Gastroesophageal sphincter (tissue), 4 donors: ENCODE measurements around the gene ZEB2. TPM values are rescaled to one million over a fixed set of nuclear protein-coding genes. Genes with fewer than 3 reads are reported as not detected.

Experiments
- ATAC-seq: fragments of 150-250 bp; one replicate; pipeline ENCODE4 v1.9.1; 2016; ENCODE audit warnings: mild to moderate bottlenecking, moderate library complexity
- H3K27ac ChIP-seq, 4 donors: fragments of 200-600 bp; sonication (generic) in 3 of 4; 1 replicate in 3 of 4; 2 replicates in 1 of 4; pipeline ENCODE4 v1.5.1; 2016 to 2019
- H3K27me3 ChIP-seq: fragments of 200-600 bp; sonication (generic); one replicate; pipeline ENCODE4 v1.5.1; 2019
- H3K36me3 ChIP-seq, 2 donors: fragments of 200-600 bp; sonication (generic); one replicate each; pipeline ENCODE4 v1.5.1; 2019; ENCODE audit warnings: control low read depth in 1 of 2
- H3K4me1 ChIP-seq, 3 donors: fragments of 200-600 bp; sonication (generic); 1 replicate in 2 of 3; 2 replicates in 1 of 3; pipeline ENCODE4 v1.5.1; 2016 to 2019; ENCODE audit warnings: control low read depth in 2 of 3
- H3K4me3 ChIP-seq, 2 donors: fragments of 200-600 bp; sonication (generic); one replicate each; pipeline ENCODE4 v1.5.1; 2019; ENCODE audit warnings: mild to moderate bottlenecking in 1 of 2, moderate library complexity in 1 of 2
- H3K9me3 ChIP-seq, 3 donors: fragments of 200-600 bp; sonication (generic); one replicate each; pipeline ENCODE4 v1.5.1; 2017 to 2019; ENCODE audit warnings: control low read depth in 2 of 3
- CTCF ChIP-seq, 4 experiments: fragments of 200-600 bp in 2 of 4; fragments of 450-650 bp in 2 of 4; sonication (generic) in 1 of 4; IDR thresholded peaks; one replicate each; pipeline ENCODE4 v1.5.1; 2017 to 2019; ENCODE audit warnings: antibody characterized with exemption in 4 of 4, mild to moderate bottlenecking in 2 of 4, moderate library complexity in 2 of 4
- EP300 ChIP-seq: sonication (generic); formaldehyde crosslinking; IDR thresholded peaks from one replicate; pipeline ENCODE4 v1.6.1; 2017; ENCODE audit warnings: antibody characterized with exemption, mild to moderate bottlenecking
- POLR2A ChIP-seq, 2 donors: fragments of 450-650 bp; IDR thresholded peaks; one replicate each; pipeline ENCODE4 v1.6.1; 2017; ENCODE audit warnings: antibody characterized with exemption in 2 of 2, mild to moderate bottlenecking in 2 of 2, moderate library complexity in 1 of 2
- POLR2AphosphoS5 ChIP-seq: sonication (generic); formaldehyde crosslinking; IDR thresholded peaks from one replicate; pipeline ENCODE4 v1.6.1; 2017; ENCODE audit warnings: antibody characterized with exemption
- WGBS, 2 donors: methylation state at CpG; one replicate each; pipeline ENCODE4 v1.1.5; 2018; ENCODE audit warnings: low coverage in 1 of 2; 5-methylcytosine and 5-hydroxymethylcytosine counted together
- total RNA-seq, 4 donors: library from RNA; depleted of rRNA; stranded (reverse); fragments of >200 nt; gene quantifications; one replicate each; pipeline ENCODE4 v1.1.0, GENCODE V29; 2016

ZEB2 gene
- total RNA-seq, 4 donors from 2014 or later, result 42.3 to 95.7 (median 53.8) TPM

GRCh38 chr2:144466637-144467036, 53.3 kb downstream of the ZEB2 start:
- Histone ChIP-seq H3K4me3 (no peak overlapping the region), H3K27me3 (no peaks in the 10 kb centered on the region), H3K4me1 (peaks cover 0 to 28% (median 0%) of the 10 kb centered on the region in 3 donors), H3K36me3 (no peaks in the 10 kb centered on the region), H3K27ac (no peak overlapping the region), H3K9me3 (no peaks in the 10 kb centered on the region)
- 73 to 82% methylated on average over 9 to 10 of the region's 10 CpGs for WGBS, 2 donors
- no peak for TF ChIP-seq POLR2A (IDR thresholded peaks at IDR 0.05)
- TF ChIP-seq CTCF (IDR thresholded peaks at IDR 0.05), result no peak
- no peak for TF ChIP-seq EP300
- TF ChIP-seq POLR2AphosphoS5, result no peak
- ATAC-seq, result no peak

- no peak overlapping the region for H3K27ac ChIP-seq
- no peaks in the 10 kb centered on the region for H3K27me3 ChIP-seq
- H3K9me3 ChIP-seq, result no peaks in the 10 kb centered on the region
- 86 to 87% methylated on average over 3 to 8 of the region's 9 CpGs for WGBS, 2 donors
- ATAC-seq, result no peak
- no peak for TF ChIP-seq CTCF (IDR thresholded peaks at IDR 0.05)
- TF ChIP-seq EP300, result no peak
- no peak for TF ChIP-seq POLR2AphosphoS5
- TF ChIP-seq POLR2A (IDR thresholded peaks at IDR 0.05), result no peak
- H3K4me3 ChIP-seq, result no peak overlapping the region
- H3K36me3 ChIP-seq, result no peaks in the 10 kb centered on the region
- H3K4me1 ChIP-seq, result peaks cover 0 to 22% (median 0%) of the 10 kb centered on the region in 3 donors
Observed at GRCh38 chr2:144465749-144466148, 54.2 kb downstream of the ZEB2 start.

- no peak for ATAC-seq
Observed at GRCh38 chr2:144464730-144465129, 55.2 kb downstream of the ZEB2 start.

GRCh38 chr2:144463266-144463665, 56.7 kb downstream of the ZEB2 start:
- TF ChIP-seq EP300 (no peak), CTCF (IDR thresholded peaks at IDR 0.05) (no peak)
- 82 to 83% methylated on average over 2 to 5 of the region's 5 CpGs for WGBS, 2 donors
- Histone ChIP-seq H3K27me3 (no peaks in the 10 kb centered on the region), H3K36me3 (no peaks in the 10 kb centered on the region), H3K4me3 (no peak overlapping the region), H3K4me1 (peaks cover 0 to 32% (median 0%) of the 10 kb centered on the region in 3 donors), H3K27ac (no peak overlapping the region), H3K9me3 (no peaks in the 10 kb centered on the region)
- no peak for ATAC-seq

More at GRCh38 chr2:144464730-144465129, 55.2 kb downstream of the ZEB2 start:
- no peaks in the 10 kb centered on the region for H3K27me3 ChIP-seq
- H3K27ac ChIP-seq, result no peak overlapping the region
- no peaks in the 10 kb centered on the region for H3K36me3 ChIP-seq
- no peaks in the 10 kb centered on the region for H3K9me3 ChIP-seq
- H3K4me3 ChIP-seq, result no peak overlapping the region
- 81 to 95% methylated on average over 5 of the region's 5 CpGs for WGBS, 2 donors
- TF ChIP-seq POLR2A (IDR thresholded peaks at IDR 0.05) (no peak), EP300 (no peak), POLR2AphosphoS5 (no peak), CTCF (IDR thresholded peaks at IDR 0.05) (no peak)
- peaks cover 0 to 21% (median 0%) of the 10 kb centered on the region in 3 donors for H3K4me1 ChIP-seq

GRCh38 chr2:144462266-144462665, 57.7 kb downstream of the ZEB2 start:
- no peaks in the 10 kb centered on the region for H3K36me3 ChIP-seq
- peaks cover 0 to 40% (median 0%) of the 10 kb centered on the region in 3 donors for H3K4me1 ChIP-seq
- TF ChIP-seq CTCF (IDR thresholded peaks at IDR 0.05) (no peak), POLR2A (IDR thresholded peaks at IDR 0.05) (no peak), EP300 (no peak), POLR2AphosphoS5 (no peak)
- H3K9me3 ChIP-seq, result no peaks in the 10 kb centered on the region
- no peak for ATAC-seq
- 64 to 78% methylated on average over 6 of the region's 6 CpGs for WGBS, 2 donors
- H3K27me3 ChIP-seq, result no peaks in the 10 kb centered on the region
- peak overlapping the region in 1 of 4 donors; percentile 10 for H3K27ac ChIP-seq
- H3K4me3 ChIP-seq, result no peak overlapping the region
